ENCODE data around the gene HIP1R.

The HIP1R gene

DNA sequence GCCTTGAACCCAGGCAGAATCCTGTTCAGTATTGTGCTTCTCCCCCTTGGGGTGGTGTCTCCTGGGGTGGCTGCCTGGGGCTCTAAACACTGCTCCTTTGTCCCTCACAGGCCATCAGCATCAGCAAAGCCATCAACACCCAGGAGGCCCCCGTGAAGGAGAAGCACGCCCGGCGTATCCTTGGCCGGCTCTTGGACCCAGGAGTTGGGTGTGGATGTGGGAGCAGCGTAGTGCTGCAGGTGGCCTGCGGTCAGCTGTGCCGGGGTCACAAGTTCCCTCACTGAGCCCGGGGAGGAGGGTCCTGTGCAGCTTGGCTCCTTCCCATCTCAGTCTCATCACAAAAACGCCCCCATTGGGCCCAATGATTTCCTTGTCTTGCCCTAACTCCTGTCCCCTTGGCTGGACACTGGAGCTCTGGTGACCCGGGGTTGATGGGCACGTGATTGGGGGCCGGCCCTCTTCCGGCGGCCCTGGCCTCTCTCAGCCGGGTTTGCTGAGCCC lies 12.7 kb downstream of the HIP1R start:
- no peak for DNase-seq

DNA sequence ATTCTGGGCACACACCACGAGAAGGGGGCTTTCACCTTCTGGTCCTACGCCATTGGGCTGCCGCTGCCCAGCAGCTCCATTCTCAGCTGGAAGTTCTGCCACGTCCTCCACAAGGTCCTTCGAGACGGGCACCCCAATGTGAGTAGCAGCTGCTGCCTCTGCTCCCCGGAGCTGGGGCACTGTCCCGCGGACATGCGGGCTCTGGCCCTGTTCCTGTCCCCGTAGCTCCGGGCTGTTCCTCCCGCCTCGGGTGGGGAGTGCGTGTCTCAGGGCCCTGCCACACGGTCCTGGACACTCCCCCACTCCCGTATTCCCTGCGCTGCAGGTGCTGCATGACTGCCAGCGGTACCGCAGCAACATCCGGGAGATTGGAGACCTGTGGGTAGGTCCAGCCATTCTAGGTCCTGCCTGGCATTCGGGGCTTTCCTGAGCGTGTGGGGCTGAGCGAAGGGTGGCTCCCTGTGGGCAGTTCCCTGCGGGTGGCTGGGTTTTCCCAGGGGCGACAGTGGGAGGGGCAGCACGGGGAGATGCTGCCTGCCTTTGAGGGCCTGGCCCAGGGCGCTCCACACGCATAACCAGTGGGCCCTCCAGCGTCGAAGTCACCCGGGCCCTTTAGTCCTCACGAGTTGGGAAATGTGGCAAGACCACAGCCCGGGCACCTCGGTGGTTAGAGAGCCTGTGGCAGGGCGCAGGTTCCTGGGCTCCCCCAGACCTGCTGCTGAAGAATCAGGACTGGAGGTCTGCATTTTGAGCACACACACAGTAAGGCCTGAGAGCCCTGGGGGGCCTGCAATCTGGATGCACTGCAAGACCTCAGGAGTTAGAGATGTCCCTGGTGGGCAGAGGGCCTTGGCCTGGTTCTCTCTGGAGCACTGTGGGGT lies 13.5 kb downstream of the HIP1R start:
- no peak for DNase-seq

DNA sequence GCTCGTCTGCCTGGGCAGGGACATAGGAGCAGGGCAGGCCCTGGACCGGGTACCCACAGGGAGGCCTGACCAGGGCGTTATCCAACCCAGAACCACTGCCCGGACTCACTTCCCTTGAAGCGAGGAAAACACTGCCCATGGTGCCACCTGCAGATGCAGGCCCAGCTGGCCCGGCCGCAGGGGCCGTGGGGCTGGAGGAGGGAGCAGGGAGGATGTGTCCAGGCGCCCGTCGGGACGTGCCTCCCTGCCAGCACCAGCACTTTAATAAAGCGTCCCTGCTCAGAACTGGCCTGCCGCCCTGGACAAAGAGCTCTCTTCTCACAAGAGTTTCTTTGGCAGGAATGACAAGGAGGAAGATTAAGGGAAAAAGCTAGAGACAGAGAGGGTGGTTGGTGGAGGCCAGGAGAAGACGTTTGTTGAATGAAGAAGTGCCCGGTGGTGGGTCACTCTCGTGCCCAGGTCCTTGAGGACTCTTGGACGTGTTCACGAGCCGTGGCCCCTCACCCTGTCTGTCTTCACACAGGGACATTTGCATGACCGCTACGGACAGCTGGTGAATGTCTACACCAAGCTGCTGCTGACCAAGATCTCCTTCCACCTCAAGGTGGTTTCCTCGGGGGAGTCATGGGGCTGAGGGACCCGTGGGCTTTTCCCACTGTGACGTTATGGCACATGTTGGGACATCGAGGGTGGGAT lies 14.2 kb downstream of the HIP1R start:
- no peak for DNase-seq

DNA sequence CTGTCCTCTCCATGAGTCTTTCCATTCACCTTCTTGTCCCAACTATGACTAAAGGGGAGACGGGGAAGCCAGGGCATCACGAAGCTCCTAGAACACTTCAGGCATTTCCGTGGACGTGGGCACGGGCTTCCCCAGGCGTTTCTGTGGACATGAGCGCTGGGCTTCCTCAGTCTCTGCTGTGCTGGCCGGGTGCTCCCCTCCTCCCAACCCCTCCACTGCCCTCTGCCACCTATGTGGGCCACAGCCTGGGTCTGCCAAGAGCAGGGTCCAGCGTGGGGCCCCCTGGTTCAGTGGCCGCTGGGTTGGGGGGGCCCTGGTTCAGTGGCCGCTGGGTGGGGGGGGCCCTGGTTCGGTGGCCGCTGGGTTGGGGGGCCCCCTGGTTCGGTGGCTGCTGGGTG lies 14.8 kb downstream of the HIP1R start:
- no peak for DNase-seq

DNA sequence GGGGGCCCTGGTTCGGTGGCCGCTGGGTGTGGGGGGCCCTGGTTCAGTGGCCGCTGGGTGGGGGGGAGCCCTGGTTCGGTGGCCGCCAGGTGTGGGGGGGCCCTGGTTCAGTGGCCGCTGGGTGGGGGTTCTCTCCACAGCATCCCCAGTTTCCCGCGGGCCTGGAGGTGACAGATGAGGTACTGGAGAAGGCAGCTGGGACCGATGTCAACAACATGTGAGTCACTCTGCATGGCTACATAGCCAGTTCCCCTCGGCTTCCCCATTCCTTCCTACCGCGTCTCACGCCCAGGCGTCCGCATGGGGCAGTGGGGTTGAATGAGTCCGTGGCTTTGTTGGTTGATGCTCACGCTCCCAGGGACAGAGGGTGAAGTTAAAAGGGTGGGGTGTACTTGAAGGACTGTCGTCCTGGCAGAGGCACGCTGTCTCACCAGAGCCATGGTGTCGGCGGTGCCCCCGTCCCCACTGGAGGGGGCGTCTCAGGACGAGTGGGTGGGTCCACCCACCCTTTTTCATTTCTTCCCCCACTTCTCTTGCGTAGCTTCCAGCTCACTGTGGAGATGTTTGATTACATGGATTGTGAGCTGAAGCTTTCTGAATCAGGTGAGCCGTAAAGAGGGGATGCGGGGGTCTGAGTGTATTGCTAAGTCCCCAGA lies 15.6 kb downstream of the HIP1R start:
- no peak for DNase-seq

DNA sequence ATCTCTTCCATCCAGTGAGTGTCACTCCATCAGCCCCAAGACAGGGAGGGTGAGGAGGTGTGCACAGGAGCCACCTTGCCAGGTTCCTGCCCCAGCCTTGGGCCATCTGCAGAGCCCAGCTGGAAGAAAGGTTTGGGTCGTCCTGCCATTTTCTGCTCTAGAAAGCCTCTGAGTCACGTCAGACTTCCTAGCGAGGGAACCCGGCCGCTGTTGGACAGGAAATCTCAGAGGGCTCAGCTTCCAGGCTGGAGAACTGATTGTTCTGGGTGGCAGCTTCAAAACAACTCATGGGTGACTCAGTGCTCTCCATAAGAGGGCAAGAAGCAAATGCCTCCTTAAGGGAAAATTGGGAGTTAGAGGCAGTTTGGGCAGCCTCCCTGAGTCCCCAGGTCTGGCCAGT lies 16.6 kb downstream of the HIP1R start:
- no peak for DNase-seq

DNA sequence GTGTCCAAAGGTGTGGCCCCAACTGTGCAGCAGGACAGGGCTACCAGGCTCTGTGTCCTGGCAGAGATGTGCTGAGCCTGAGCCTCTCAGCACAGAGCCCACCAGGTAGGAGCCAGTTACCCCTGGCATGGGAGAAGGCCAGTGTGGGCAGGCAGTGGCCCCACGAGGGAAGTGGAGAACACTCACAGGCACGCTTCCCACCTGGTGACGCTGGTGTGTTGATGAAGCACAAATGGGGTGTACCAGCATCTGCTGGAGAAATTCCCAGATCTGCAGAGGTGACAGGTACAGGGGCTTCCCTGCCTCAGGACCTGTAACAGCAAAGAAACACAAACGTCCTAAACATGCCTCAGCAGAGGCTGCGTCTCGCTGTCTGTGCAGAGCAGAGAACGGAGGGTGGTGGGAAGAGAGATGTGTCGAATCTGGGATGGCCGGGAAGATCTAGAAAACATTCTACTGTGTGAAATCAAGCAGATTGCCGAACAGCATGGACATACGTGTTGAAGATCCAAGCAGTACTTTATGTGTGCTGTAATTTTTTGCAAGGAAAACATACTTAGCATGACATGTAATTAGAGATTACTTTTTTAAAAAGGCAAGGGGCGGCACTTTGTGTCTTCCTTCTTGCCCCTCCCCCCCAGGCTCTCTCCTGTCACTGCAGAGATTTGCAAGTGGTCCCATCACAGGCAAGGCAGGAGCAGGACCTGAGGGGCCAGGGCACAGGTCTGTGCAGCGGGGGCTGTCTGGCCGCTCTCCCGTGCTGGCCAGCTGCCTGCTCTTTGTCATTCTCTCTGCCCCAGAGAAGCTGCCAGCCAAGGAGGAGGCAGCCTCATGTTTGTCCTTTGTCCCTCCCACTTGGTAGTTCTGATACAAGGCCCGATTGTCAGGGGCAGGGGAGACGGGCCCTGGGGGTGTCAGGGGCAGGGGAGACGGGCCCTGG lies 17.3 kb downstream of the HIP1R start:
- no peak for DNase-seq

DNA sequence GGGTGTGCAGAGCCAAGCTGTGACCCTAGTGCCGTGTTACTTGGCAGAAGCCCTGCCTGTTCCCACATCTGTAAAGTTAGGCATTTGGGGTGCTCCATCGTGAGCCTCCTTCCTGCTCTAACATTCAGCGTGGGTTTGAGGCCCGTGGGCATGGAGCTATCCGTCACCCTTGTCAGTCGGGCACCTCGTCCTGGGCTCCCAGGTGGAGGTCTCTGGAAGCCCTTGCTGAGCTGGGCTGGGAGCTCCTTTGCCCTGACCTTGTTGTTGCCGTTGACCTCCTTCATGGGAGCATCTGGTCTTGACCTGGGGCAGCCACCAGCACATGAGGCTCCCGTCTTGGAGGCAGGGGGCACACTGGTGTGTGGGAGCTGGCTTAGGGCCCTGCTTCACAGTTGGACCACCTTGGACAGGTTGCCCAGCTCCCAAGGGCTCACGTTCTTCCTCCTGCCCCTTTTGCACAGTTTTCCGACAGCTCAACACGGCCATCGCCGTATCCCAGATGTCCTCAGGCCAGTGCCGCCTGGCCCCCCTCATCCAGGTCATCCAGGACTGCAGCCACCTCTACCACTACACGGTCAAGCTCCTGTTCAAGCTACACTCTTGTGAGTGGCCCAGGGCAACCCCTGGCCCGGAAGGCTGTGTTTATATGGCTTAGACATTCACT lies 18.5 kb downstream of the HIP1R start:
- no peak for DNase-seq

DNA sequence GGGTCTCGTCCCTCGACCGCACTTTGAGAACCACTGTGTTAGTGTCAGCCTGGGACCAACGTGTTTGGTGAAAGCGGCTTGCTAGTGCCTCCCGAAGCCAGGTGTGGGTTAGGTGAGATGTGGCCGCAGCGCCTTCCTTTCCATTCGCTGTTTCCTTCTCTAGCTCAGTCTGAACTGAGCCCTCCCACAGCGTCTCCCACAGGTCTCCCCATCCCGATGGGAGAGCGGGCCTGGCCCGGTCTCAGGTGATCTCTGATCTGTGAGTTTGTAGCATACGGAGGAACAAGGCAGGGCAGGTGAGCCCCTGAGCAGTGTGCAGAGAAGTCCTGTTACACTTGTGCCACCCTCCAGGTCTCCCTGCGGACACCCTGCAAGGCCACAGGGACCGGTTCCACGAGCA lies 19.3 kb downstream of the HIP1R start:
- DNase-seq: no peak

DNA sequence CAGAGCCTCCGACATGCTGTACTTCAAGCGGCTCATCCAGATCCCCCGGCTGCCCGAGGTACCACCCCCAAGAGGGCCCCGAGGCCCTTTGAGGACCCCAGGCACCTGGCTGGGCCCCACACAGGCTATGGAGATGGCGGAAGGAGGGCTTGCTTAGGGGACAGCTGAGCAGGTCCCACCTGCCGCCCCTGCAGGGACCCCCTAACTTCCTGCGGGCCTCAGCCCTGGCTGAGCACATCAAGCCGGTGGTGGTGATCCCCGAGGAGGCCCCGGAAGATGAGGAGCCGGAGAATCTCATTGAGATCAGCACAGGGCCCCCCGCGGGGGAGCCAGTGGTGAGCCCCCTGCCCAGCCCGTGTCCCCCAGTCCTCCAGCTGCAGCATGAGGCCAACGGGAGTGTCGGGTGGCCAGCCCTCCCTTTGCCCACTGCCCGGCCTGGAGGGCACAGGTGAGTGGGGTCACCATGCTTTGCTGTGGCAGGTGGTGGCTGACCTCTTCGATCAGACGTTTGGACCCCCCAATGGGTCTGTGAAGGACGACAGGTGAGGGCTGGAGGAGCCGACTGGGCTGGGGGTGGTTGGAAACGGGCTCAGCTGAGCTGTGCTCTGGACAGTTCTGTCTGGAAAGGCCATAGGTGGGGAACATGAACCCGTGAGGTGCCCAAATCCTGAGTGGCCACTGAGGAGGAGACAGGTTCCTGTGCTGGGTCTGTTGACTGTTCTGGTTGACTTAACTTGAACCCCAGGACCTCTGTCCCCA lies 20.0 kb downstream of the HIP1R start:
- DNase-seq: no peak

DNA sequence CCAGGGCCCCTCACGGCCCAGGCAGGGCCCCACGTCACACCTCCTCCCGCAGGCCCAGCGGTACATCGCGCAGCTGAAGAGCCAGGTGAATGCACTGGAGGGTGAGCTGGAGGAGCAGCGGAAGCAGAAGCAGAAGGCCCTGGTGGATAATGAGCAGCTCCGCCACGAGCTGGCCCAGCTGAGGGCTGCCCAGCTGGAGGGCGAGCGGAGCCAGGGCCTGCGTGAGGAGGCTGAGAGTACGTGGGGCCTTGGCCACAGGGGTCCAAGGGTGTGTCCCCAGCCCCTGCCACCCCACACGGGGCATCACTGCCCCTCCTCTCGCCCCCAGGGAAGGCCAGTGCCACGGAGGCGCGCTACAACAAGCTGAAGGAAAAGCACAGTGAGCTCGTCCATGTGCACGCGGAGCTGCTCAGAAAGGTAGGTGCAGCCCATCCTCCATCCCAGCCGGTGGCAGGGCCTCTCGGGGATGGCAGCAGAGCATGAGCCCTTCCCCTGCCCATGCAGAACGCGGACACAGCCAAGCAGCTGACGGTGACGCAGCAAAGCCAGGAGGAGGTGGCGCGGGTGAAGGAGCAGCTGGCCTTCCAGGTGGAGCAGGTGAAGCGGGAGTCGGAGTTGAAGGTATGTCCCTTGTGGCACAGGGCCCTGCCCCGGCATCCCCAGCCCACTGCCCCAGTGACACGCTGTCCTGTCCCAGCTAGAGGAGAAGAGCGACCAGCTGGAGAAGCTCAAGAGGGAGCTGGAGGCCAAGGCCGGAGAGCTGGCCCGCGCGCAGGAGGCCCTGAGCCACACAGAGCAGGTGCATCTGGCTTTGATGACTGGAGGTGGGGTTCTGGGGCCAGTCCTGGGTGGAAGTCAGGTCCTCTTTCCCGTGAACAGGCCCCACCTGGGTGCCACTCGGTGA lies 20.9 kb downstream of the HIP1R start:
- DNase-seq: no peak

DNA sequence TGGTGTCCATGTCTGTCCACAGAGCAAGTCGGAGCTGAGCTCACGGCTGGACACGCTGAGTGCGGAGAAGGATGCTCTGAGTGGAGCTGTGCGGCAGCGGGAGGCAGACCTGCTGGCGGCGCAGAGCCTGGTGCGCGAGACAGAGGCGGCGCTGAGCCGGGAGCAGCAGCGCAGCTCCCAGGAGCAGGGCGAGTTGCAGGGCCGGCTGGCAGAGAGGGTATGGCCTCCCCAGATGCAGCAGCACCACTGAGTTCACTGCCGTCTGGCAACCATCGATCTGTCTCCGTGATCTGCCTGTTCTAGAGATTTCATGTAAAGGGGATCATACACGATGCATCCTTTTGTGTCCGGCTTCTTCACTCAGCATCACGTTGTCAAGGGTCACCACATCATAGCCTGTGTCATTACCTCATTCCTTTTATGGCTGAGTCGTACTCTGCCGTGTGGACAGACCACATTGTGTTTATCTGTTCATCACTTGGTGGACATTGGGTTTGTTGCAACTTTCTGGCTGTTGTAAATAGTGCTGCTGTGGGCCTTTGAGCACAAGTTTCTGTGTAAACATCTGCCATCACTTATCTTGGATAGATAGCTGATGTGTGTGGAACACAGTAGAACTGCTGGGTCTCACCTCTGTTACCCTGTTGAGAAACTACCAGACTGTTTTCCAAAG lies 21.9 kb downstream of the HIP1R start:
- DNase-seq: no peak

DNA sequence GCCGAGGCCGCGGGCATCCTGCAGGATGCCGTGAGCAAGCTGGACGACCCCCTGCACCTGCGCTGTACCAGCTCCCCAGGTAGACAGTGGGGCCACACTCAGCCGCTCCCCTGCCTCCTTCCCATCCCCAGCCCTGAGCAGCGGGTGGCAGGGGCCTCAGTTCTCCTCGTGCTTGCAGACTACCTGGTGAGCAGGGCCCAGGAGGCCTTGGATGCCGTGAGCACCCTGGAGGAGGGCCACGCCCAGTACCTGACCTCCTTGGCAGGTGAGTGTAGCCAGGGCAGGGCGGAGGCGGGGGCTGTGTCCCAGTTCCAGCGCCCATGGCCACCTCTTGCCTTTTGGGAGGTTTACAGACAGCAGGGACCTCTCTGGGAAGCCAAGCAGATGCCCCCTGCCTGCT lies 22.9 kb downstream of the HIP1R start:
- DNase-seq: no peak

DNA sequence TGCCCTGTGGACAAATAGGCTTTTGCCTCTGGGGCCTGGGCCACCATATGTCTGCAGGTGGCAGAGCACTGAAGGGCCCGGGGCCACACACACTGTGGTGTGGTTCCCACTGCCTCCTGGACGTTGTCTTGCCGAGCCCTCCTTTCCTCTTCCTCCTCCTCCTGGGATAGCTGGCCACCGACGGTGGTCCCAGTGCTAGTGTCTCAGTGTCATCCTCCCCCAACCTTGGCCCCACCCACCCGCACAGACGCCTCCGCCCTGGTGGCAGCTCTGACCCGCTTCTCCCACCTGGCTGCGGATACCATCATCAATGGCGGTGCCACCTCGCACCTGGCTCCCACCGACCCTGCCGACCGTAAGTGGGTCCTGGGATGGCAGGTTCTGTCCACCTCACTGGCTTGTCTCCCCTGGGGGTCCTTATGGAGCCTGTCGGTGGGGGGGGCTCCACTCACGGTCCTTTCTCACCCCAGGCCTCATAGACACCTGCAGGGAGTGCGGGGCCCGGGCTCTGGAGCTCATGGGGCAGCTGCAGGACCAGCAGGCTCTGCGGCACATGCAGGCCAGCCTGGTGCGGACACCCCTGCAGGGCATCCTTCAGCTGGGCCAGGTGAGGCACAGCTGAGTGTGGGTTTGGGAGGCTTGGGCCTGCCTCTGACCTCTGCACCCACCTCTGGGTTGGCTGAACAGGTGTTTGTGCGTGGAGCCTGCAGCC lies 23.5 kb downstream of the HIP1R start:
- DNase-seq: no peak

DNA sequence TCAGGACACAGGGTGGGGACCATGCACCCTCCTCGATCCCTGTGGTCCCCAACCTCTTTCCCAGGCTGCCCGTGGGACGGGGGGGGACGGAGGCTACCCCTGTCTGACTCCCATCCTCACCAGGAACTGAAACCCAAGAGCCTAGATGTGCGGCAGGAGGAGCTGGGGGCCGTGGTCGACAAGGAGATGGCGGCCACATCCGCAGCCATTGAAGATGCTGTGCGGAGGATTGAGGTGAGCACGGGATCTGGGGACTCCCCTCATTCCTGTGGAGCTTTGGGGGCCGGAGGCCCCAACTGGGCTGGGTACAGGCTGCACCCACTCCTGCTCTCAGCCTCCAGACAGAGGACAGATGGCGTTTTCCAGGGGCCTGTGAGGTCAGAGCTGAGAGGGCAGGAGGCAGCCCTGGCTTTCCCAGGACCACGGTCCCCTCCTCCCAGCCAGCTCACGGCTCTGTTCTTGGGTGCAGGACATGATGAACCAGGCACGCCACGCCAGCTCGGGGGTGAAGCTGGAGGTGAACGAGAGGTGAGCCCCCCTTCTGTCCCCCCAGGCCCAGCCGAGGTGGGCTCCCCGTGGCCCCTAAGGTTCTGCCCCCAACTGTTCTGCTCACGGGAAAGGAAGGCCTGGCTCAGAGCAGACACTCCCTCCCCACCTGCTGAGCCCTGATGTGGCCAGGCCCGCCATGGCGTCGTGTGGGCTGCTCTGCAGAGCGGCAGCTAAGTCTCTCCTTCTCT lies 24.2 kb downstream of the HIP1R start:
- no peak for DNase-seq

DNA sequence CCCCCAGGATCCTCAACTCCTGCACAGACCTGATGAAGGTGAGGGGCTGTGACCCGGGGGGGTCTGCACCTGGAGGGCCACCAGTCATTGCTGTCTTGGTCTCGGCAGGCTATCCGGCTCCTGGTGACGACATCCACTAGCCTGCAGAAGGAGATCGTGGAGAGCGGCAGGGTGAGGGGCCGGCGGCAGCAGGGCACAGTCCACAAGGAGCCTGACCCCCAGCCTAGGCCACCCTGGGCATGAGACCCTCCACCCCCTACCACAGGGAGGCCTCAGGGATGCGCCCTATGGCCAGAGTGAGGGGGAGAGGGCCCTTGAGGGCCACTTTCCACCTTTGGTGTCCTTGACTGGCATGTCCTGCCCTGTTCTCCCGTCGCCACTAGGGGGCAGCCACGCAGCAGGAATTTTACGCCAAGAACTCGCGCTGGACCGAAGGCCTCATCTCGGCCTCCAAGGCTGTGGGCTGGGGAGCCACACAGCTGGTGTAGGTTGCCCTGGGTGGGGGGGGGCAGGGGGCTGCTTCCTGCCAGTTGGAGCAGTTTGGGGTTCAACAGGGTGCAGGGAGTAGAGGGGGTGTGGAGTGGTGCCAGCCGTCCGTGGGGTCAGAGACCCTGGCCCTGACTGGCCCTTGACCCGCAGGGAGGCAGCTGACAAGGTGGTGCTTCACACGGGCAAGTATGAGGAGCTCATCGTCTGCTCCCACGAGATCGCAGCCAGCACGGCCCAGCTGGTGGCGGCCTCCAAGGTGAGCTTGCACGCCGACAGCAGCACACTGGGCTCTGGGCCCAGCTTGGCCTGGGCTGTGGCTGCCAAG lies 25.0 kb downstream of the HIP1R start:
- peak; percentile 88 to 90 for DNase-seq
